Suppressor macrophage treated with lipopolysaccharide for 1 hour (primary cell): ENCODE measurements around the gene PLET1.
A peak's percentile ranks its signal among the peaks of the same experiment; 100 is the strongest.

Experiments used
- DNase-seq, 3 donors: peaks; one replicate each; pipeline ENCODE4 v3.0.0-alpha.2; 2020 to 2022

PLET1 gene

GRCh38 chr11:112260490-112260889, at the start of gene PLET1:
Gene PLET1 (minus strand): TSS chr11:112260860. CDS start chr11:112260589, 271 bp downstream.
- no peak for DNase-seq

GRCh38 chr11:112310419-112310818, 49.8 kb upstream of the PLET1 start:
- peak; percentile 28 to 31 (median 29) for DNase-seq

GRCh38 chr11:112308651-112309050, 48.0 kb upstream of the PLET1 start:
- DNase-seq = no peak

GRCh38 chr11:112307616-112308015, 47.0 kb upstream of the PLET1 start:
- DNase-seq = no peak

DNA sequence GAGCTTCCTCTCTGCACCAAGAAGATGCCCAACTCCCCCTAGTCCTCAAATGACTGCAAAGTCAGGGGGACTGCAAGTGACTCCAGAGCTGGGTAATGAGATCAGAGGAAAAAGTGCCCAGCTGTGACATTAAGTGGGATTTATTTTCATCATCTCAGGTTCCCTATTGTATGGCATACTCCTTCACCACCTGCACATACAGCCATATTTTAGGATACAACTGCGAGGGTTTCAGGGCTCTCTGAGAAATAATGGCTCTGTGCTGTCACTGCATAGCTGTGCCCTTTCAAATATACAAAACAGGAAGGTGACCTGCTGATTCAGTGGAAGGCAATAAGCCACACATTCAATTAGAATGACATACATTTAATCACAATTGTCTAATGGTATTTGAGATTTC, 45.6 kb upstream of the PLET1 start:
- no peak for DNase-seq

- no peak for DNase-seq
These were observed 44.3 kb upstream of the PLET1 start for GRCh38 chr11:112304914-112305313.

GRCh38 chr11:112303616-112304015, 43.0 kb upstream of the PLET1 start:
- no peak for DNase-seq

- peak in 1 of 3 donors; percentile 15 for DNase-seq
These were observed 41.7 kb upstream of the PLET1 start for GRCh38 chr11:112302226-112302868.

GRCh38 chr11:112300094-112300786, 39.6 kb upstream of the PLET1 start:
- DNase-seq = no peak

GRCh38 chr11:112298535-112298934, 37.9 kb upstream of the PLET1 start:
- no peak for DNase-seq

GRCh38 chr11:112297248-112297866, 36.7 kb upstream of the PLET1 start:
- DNase-seq = no peak

DNA sequence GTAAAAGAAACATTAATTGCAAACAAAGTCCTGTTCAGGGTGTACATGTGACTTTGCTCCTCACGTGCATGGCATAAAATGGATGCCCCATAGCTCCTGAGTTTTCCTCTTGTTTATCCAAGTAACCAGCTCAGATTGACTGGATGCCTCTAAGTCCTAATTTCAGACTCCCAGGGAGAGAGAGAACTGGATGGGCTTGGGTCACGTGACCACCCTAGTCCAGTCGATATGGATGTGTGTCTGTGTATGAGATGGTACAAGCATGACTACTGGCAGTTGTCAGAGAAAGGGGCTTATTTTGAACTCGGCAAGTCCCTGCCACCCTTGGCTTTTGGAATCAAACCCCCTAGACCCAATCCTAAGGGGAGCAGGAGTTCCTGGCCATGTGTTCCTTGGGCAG, 35.4 kb upstream of the PLET1 start:
- DNase-seq = no peak

GRCh38 chr11:112294688-112295340, 34.2 kb upstream of the PLET1 start:
- DNase-seq = peak; percentile 21 to 43 (median 25)

DNA sequence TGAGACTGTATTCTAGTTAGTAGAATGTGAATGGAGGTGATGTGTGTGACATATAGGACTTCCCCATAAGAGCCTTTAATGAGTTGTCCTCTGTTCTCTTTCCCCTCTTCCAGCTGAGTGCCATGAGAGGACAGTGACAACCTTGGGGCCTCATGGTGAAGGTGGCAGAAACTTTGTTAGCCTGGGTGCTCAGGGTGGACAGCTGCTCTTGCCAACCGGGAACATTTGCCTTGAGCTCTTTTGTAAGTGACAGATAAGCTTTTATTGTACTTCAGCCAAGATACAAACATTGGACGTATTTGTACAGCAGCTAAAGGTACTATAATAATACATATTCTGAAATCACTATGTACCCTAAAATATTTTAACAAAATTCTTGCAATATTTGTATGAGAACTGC, 33.0 kb upstream of the PLET1 start:
- DNase-seq = no peak

GRCh38 chr11:112292785-112293407, 32.2 kb upstream of the PLET1 start:
- peak; percentile 43 to 55 (median 50) for DNase-seq

DNA sequence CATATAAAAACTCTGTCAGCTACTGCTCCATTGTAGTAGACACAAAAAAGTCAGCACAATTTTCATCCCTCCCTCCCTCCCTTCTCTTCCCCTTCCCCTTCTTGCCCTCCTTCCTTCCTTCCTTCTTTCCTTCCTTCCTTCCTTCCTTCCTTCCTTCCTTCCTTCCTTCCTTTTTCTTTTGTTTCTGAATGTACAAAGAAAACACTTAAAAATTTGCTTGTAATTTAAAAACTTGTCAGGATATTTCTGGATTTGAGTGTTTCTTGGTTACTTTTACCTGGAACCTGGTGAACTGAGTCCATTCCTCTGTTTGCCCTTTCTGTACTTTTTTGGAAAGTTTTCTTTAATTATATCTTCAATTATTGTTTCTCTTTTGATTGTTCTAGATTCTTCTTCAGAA, 31.5 kb upstream of the PLET1 start:
- no peak for DNase-seq

DNA sequence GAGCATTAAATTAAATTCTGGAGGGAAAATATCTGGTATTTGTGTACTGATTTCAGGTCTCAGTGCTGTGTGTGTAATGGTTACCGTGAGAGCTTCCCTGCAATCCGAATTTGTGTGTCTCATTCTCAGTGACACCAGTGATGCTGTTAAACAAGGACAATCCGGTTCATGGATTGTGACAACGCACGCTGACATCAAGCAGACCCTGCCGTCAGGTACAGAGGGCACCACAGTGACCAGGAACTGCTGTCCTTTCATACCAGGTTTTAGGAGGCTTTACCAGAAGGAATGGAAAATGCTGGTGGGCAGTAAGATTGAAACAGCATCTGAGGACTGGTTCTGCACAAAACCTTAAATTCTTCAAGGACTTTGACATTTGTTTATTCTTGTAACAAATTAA, 30.5 kb upstream of the PLET1 start:
- no peak for DNase-seq

GRCh38 chr11:112290493-112290850, 29.8 kb upstream of the PLET1 start:
- DNase-seq = no peak

DNA sequence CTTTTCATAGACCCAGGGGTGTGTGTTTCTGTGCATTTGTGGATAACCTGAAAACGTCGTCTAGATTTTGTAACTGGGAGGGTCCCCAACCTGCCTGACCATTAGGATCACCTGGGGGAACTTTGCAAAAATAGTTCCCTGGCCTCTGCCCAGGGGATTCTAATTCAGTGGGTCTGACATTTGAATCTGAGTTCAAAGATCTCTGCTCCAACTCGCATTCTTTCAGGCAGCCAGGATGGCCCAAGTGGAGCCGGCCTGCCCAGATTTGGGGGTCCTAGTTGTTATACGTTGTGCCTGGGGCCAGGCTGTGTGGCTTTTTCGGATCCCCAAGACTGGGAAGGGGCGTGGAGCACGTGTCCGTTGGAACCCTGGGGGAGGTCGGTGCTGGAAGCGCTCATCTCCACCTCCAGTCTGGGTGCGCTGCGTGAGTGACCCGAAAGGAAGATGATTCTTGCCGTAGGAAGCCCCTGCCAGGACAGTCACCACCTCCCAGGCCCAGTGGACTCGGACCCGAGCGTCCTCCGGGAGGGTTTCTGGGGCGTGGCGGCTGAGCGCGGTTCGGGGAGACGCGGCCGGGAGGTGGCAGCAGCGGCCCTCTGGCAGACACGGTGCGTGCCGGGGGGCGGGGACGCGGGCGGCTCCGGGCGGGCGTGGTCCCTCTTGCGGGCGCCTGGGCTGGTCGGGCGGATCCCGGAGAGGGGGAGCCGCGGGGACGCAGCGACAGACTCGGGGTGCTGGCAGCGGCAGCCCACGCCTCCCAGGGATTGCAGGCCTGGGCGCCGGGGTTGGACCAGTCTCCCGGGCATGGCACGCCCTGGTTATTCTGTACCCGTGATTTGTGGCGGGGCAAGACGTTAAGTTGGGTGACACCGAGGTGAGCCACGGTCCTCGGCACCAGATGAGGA, 29.2 kb upstream of the PLET1 start:
- DNase-seq = peak; percentile 76 to 93 (median 89)

- no peak for DNase-seq
These were observed 27.4 kb upstream of the PLET1 start for GRCh38 chr11:112288021-112288420.

GRCh38 chr11:112285841-112286311, 25.2 kb upstream of the PLET1 start:
- DNase-seq = no peak

DNA sequence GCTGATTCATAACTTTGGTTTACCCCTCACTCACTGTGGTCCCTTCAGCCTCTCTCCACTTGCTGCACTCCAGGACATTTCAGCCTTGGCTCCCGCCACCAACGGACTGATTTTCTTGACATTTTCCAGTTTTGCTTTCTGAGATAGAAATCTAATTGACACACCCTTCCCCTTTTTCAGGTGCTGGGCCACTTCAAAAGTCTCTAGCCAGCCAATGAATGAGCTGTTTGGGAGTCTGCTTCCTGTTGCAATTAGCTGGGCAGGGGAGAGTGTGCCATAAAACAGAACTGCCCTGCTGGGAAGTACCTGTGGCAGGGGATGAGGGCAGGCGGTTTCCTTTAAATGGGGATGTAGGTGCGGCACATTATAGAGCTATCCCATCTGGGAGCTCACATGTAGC, 21.1 kb upstream of the PLET1 start:
- no peak for DNase-seq
